Stimulated activated CD8-positive, alpha-beta memory T cell treated with anti-CD3 and anti-CD28 coated beads, Interleukin-7, amount 100 ng/mL, for 48 hours (primary cell): ENCODE measurements around the gene EXOC3.
"Not testable (repeated sequence)": the region's sequence is repeated elsewhere in the genome, so short reads cannot be mapped to it uniquely, and the experiment has no call there.

Experiments used
- DNase-seq, 2 donors: peaks; one replicate each; pipeline ENCODE4 v3.0.0-alpha.2; 2020; ENCODE audit warnings: low read depth in 1 of 2; ENCODE audit errors: extremely low read depth in 1 of 2

EXOC3 gene

GRCh38 chr5:499233-500209, 56.5 kb downstream of the EXOC3 start:
- DNase-seq = no peak

DNA sequence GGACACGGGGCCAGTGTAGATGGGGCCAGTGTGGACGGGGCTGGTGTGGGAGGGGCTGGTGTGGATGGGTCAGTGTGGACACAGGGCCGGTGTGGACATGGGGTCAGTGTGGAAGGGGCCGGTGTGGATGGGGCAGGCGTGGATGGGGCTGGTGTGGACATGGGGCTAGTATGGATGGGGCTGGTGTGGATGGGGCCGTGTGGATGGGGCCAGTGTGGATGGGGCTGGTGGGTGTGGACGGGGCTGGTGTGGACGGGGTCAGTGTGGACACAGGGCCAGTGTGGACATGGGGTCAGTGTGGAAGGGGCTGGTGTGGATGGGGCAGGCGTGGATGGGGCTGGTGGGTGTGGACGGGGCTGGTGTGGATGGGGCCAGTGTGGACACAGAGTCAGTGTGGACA, 57.5 kb downstream of the EXOC3 start:
- DNase-seq = no peak

DNA sequence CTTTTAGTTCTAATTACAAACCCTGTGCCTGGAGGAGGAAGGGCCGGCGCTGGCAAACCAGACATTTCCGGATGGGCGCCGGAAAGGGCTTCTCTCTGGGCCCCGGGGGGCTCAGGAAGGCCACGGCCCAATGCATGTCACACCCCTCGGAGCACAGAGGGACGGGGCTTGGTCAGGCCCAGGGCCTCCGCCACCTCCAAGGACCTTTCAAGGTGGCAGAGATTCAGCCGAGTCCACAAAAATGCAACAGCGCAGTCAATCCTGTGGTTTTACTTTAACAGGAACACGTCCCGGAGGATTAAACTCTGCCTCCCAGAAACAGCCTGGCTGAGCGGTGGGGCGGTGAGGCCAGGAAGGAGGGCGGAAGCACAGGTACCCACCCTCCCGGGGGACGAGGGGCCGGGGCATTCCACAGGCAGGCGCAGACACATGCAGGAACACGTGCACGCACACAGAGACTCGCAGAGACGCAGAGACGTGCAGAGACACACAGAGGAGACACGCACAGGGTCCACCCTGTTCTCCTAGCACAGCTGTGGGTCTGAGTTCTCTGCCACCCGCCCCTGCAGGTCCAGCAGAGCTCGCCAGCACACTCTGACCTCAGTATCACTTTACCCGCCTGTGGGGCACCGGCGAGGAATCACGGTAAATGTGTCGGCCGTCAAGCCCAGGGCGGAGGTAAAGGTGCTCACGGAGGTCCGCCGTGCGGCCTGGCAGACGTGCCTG, 58.3 kb downstream of the EXOC3 start:
- no peak for DNase-seq

GRCh38 chr5:501831-502184, 58.8 kb downstream of the EXOC3 start:
- DNase-seq = no peak

DNA sequence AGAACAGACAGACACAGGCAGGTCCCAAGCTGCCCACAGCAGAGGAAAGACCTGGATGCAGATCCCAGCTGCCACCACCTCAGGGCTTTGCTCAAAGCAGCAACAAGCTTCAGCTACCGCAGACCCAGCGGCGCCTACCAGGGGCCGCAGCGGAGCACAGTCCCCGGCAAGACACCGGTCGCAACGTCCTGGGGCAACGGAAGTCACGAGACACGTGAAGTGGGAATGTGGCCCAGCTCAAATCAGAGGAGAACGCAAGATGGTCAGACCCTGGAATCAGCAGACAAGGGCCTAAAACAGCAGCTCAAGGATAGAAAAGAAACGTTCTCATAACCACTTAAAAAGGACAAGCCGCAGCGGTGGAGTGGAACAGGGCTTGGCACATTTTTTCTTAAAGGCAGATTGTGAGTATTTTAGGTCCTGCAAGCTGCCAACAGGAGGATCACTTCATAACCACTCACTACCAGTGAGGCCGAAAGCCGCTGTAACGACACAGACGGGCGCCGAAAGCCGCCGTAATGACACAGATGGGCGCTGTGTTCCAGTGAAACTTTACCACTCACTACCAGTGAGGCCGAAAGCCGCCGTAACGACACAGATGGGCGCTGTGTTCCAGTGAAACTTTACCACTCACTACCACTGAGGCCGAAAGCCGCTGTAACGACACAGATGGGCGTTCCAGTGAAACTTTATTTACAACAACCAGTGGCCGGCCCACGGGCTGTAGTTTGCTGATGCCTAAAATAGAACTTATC, 59.5 kb downstream of the EXOC3 start:
- no peak for DNase-seq

DNA sequence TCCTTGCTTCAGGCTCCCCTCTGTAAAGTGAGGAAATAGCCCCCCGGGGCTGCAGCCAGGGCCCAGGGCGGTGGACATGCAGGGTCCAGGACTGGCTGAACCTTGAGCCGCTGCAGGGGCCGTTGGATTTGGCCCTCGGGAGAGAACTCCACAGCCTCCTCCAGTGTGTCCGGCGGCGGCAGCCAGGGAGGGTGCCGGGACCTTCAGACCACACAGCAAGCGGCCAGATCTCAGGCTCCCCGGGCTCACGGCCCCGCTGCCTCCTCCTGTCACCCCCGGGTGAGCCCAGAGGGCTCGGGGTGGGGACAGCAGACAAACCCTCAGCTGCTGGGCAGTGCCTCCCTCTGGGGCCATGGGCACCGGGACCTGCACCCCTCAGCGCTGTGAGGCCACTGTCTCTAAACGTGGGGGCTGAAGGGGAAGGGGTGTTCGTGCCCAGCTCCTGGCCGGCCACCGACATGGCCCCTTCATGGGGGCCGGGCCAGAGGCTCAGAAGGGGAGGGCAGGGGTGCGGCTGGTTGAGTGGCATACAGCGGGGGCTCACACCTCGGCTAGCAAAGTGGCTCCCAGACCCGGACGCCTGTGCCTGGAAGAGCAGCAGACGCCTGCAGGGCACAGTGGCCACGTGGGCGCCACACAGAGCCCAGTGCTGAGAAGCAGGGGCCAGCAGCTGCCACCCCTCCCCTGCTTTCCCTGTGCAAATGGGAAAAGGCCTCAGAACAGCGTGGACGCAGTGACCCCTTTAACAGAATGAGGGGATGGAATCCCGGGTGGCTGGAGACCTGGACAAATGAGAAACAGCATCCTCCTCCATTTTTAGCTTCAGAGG, 61.6 kb downstream of the EXOC3 start:
- no peak for DNase-seq

- DNase-seq = no peak
Observed at GRCh38 chr5:505951-506525, 63.1 kb downstream of the EXOC3 start.

GRCh38 chr5:507986-508575, 65.1 kb downstream of the EXOC3 start:
- not testable (repeated sequence) for DNase-seq

- DNase-seq = no peak
Observed at GRCh38 chr5:509611-510185, 66.7 kb downstream of the EXOC3 start.

DNA sequence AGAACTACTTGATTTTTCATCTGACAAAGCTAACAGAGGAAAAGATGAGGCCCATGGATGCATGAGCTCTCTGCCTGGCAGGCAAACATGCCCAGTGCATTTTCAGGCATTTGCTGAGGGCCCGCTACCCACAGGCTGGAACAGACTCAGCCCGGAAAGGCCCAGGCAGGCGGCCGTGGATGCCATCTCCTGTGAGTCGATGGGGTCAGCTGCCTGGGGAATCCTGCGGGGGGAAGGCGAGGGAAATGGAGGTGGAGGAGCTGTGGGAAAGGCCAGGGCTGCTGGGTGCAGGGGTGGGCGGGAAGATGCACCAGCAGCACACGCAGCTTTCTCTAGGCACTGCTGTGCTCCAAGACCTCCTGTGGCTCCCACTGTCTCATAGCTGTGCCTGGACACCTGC, 67.5 kb downstream of the EXOC3 start:
- no peak for DNase-seq

GRCh38 chr5:511476-511875, 68.5 kb downstream of the EXOC3 start:
- no peak for DNase-seq

- DNase-seq = no peak
Observed at GRCh38 chr5:513216-514100, 70.5 kb downstream of the EXOC3 start.

GRCh38 chr5:514101-514485, 71.1 kb downstream of the EXOC3 start:
- DNase-seq = no peak

GRCh38 chr5:514673-515072, 71.7 kb downstream of the EXOC3 start:
- no peak for DNase-seq

- no peak for DNase-seq
Observed at GRCh38 chr5:515273-515836, 72.4 kb downstream of the EXOC3 start.

DNA sequence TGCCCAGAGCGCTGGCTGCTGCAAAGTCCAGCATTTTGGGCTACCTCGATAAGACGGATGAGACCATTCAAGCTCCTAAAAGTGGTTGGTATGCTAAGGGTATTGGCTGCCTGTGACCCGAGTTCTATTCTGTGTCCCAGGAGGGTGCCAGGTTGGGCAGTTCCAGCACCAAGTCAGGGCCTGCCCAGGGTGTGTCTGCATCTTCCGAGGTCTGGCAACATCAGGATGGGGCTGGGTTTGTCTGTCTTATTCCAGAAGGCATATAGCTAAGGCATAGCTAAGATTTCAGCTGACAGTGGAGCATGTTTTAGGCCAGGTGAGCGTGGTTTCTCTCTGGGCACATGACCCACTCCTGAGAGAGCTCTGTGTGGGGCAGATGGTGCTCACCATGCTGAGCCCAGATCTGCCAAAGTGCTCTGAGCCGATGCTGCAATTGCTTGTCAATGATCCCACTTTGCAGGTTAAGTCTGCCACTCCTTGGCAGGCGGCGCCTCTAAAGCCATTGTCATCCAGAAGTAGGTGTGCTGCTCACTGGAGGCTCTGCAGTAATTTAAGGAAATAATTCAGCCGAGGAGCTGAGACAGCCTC, 73.5 kb downstream of the EXOC3 start:
- DNase-seq = no peak
